ENCODE measurements around the gene DYNC2I2. TPM values are rescaled to one million over a fixed set of nuclear protein-coding genes. Genes with fewer than 3 reads are reported as not detected.
"Not testable (repeated sequence)": the region's sequence is repeated elsewhere in the genome, so short reads cannot be mapped to it uniquely, and the experiment has no call there.

Gene DYNC2I2
- polyA plus RNA-seq, 3 donors, result 51.3 to 81.2 (median 77.3) TPM

- DNase-seq (ENCODE audit: extremely low read depth in 1 of 11, low read depth in 9 of 11, low spot score in 4 of 11), result not testable (repeated sequence)
Measured at GRCh38 chr9:128648206-128648605, 8.4 kb downstream of the DYNC2I2 start.

GRCh38 chr9:128643519-128644300 is 12.9 kb downstream of the DYNC2I2 start:
- DNase-seq (ENCODE audit: extremely low read depth in 1 of 11, low read depth in 9 of 11, low spot score in 4 of 11), result no peak

GRCh38 chr9:128642675-128643245 is 13.9 kb downstream of the DYNC2I2 start:
- no peak for DNase-seq (ENCODE audit: extremely low read depth in 1 of 11, low read depth in 9 of 11, low spot score in 4 of 11)

GRCh38 chr9:128640603-128641002 is 16.0 kb downstream of the DYNC2I2 start:
- no peak for DNase-seq (ENCODE audit: extremely low read depth in 1 of 11, low read depth in 9 of 11, low spot score in 4 of 11)

- DNase-seq (ENCODE audit: extremely low read depth in 1 of 11, low read depth in 9 of 11, low spot score in 4 of 11), result no peak
Measured at GRCh38 chr9:128638580-128638979, 18.1 kb downstream of the DYNC2I2 start.

- DNase-seq (ENCODE audit: extremely low read depth in 1 of 11, low read depth in 9 of 11, low spot score in 4 of 11), result no peak
Measured at GRCh38 chr9:128637656-128638055, 19.0 kb downstream of the DYNC2I2 start.

- no peak for DNase-seq (ENCODE audit: extremely low read depth in 1 of 11, low read depth in 9 of 11, low spot score in 4 of 11)
Measured at GRCh38 chr9:128636556-128637530, 19.8 kb downstream of the DYNC2I2 start.

- DNase-seq (ENCODE audit: extremely low read depth in 1 of 11, low read depth in 9 of 11, low spot score in 4 of 11), result no peak
Measured at GRCh38 chr9:128636024-128636390, 20.6 kb downstream of the DYNC2I2 start.

- peak in 7 of 11 donors; percentile 19 to 62 (median 39) for DNase-seq (ENCODE audit: extremely low read depth in 1 of 11, low read depth in 9 of 11, low spot score in 4 of 11)
Measured at GRCh38 chr9:128635266-128636023, 21.2 kb downstream of the DYNC2I2 start.

GRCh38 chr9:128634651-128635262 is 21.9 kb downstream of the DYNC2I2 start:
- no peak for DNase-seq (ENCODE audit: extremely low read depth in 1 of 11, low read depth in 9 of 11, low spot score in 4 of 11)

- DNase-seq (ENCODE audit: extremely low read depth in 1 of 11, low read depth in 9 of 11, low spot score in 4 of 11), result no peak
Measured at GRCh38 chr9:128634111-128634510, 22.5 kb downstream of the DYNC2I2 start.

GRCh38 chr9:128633601-128634000 is 23.0 kb downstream of the DYNC2I2 start:
- no peak for DNase-seq (ENCODE audit: extremely low read depth in 1 of 11, low read depth in 9 of 11, low spot score in 4 of 11)

GRCh38 chr9:128633057-128633456 is 23.6 kb downstream of the DYNC2I2 start:
- DNase-seq (ENCODE audit: extremely low read depth in 1 of 11, low read depth in 9 of 11, low spot score in 4 of 11), result no peak

GRCh38 chr9:128632486-128632885 is 24.2 kb downstream of the DYNC2I2 start:
- no peak for DNase-seq (ENCODE audit: extremely low read depth in 1 of 11, low read depth in 9 of 11, low spot score in 4 of 11)

GRCh38 chr9:128632066-128632465 is 24.6 kb downstream of the DYNC2I2 start:
- no peak for DNase-seq (ENCODE audit: extremely low read depth in 1 of 11, low read depth in 9 of 11, low spot score in 4 of 11)

GRCh38 chr9:128631636-128632035 is 25.0 kb downstream of the DYNC2I2 start:
- no peak for DNase-seq (ENCODE audit: extremely low read depth in 1 of 11, low read depth in 9 of 11, low spot score in 4 of 11)

- no peak for DNase-seq (ENCODE audit: extremely low read depth in 1 of 11, low read depth in 9 of 11, low spot score in 4 of 11)
Measured at GRCh38 chr9:128629852-128630545, 26.6 kb downstream of the DYNC2I2 start.

- no peak for DNase-seq (ENCODE audit: extremely low read depth in 1 of 11, low read depth in 9 of 11, low spot score in 4 of 11)
Measured at GRCh38 chr9:128629136-128629535, 27.5 kb downstream of the DYNC2I2 start.

Data from renal cortex interstitium (tissue), 11 donors.